ENCODE measurements around the gene ULBP1. TPM values are rescaled to one million over a fixed set of nuclear protein-coding genes. Genes with fewer than 3 reads are reported as not detected.
"Not testable (repeated sequence)": the region's sequence is repeated elsewhere in the genome, so short reads cannot be mapped to it uniquely, and the experiment has no call there.

ULBP1 gene
- polyA plus RNA-seq, 1 donor from 2014 or later: not detected

DNA sequence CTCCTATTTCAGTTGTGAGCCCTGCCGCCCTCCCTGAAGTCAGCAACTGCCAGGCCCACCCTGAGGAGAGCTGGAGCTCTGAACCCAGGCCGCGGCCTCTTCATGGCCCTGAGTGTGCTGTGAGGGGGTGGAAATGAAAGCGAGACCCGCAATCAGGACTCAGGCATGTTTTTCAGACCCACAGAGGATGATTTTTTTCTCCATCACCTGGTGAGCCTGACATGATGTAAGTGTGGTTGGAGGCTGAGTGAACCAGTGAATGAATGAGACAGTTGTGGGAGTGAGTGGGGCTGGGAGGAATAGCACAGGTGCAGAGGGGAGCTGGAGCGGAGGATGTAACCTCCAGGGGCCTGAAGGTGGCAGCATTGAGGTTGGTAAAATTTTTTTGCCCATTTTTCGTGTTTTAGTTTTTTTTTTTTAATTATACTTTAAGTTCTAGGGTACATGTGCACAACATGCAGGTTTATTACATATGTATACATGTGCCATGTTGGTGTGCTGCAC is 43.3 kb downstream of the ULBP1 start:
- H3K27me3 Mint-ChIP-seq: peaks cover 27% of the 10 kb centered on the region
- H3K4me1 Mint-ChIP-seq: peaks cover 6 to 14% (median 11%) of the 10 kb centered on the region in 3 donors
- H3K36me3 Mint-ChIP-seq: no peaks in the 10 kb centered on the region
- H3K9me3 Mint-ChIP-seq: no peaks in the 10 kb centered on the region
- H3K4me3 Mint-ChIP-seq: peak overlapping the region in 2 of 4 donors; percentile 21 to 53
- peak overlapping the region in 1 of 3 donors; percentile 90 for H3K27ac Mint-ChIP-seq

DNA sequence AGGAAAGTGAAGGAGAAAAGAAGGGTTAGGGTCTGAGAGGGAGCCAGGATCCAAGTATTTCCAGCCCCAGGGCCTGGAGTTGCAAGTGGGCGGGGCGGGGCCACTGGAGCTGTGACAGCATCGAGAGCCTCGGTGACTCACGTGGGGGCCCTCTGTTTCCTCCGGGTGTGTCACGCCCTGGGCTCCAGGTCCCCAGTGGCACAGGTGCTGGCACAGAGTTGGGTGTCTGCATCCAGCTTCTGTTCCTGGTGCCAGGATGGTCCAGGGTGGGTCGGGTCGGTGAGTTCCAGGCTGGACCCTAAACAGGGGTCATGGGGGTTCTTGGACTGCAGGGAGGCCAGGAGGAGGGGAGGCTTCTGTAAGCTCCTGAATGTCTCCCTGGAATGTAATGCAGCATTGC is 44.8 kb downstream of the ULBP1 start:
- Mint-ChIP-seq H3K27me3 (peaks cover 41% of the 10 kb centered on the region), H3K4me1 (peaks cover 6 to 14% (median 6%) of the 10 kb centered on the region in 3 donors), H3K27ac (peak overlapping the region in 1 of 3 donors; percentile 12), H3K36me3 (no peaks in the 10 kb centered on the region), H3K9me3 (no peaks in the 10 kb centered on the region), H3K4me3 (peak overlapping the region in 1 of 4 donors; percentile 52)

GRCh38 chr6:150012846-150013784 is 49.4 kb downstream of the ULBP1 start:
- peaks cover 2 to 11% (median 5%) of the 10 kb centered on the region in 3 donors for H3K4me1 Mint-ChIP-seq
- H3K4me3 Mint-ChIP-seq, H3K9me3 Mint-ChIP-seq, H3K36me3 Mint-ChIP-seq: not testable (repeated sequence)
- H3K27ac Mint-ChIP-seq: peak overlapping the region in 1 of 3 donors; percentile 63
- peaks cover 69% of the 10 kb centered on the region for H3K27me3 Mint-ChIP-seq

GRCh38 chr6:150013785-150014622 is 50.3 kb downstream of the ULBP1 start:
- H3K27me3 Mint-ChIP-seq: peaks cover 68% of the 10 kb centered on the region
- not testable (repeated sequence) for H3K36me3 Mint-ChIP-seq, H3K9me3 Mint-ChIP-seq, H3K27ac Mint-ChIP-seq, H3K4me1 Mint-ChIP-seq
- peak overlapping the region in 3 of 4 donors; percentile 13 to 67 (median 58) for H3K4me3 Mint-ChIP-seq

- not testable (repeated sequence) for H3K27ac Mint-ChIP-seq, H3K4me3 Mint-ChIP-seq, H3K9me3 Mint-ChIP-seq, H3K36me3 Mint-ChIP-seq, H3K4me1 Mint-ChIP-seq
- H3K27me3 Mint-ChIP-seq: peaks cover 66% of the 10 kb centered on the region
Observed at GRCh38 chr6:150014623-150015280, 51.0 kb downstream of the ULBP1 start.

DNA sequence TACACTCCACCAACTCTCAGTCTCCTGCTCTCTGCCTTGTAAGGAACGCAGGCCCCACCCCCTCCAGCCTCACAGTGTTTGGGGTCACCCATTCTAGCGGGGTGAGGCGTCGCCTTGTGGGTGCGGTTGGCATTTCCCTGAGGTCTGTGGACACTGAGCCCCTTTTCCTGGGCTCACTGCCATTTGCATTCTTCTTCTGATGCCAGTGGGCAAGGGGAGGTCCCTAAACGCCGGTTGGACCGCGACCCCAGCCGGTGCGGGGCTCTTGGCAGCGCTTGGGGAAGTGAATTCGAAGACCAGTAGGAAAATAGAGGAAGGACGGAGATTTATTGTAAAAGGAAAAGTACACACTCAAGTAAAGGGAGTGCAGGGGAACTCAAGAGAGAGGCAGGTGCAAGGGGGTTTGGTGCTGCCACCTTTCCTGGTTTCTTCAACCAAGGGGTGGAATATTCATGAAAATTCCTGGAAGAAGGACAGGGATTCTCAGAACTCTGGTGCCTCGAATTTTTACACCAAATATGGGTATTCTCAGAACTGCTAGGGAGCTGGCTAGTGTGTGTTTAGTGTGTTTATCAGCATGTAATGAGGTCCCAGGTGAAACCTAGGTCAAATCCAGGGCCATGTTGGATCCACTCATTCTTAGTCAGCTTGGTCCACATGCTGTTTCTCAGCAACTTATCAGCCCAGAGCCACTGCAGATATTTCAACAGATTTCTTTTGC is 51.7 kb downstream of the ULBP1 start:
- peaks cover 59% of the 10 kb centered on the region for H3K27me3 Mint-ChIP-seq
- not testable (repeated sequence) for H3K9me3 Mint-ChIP-seq, H3K27ac Mint-ChIP-seq

DNA sequence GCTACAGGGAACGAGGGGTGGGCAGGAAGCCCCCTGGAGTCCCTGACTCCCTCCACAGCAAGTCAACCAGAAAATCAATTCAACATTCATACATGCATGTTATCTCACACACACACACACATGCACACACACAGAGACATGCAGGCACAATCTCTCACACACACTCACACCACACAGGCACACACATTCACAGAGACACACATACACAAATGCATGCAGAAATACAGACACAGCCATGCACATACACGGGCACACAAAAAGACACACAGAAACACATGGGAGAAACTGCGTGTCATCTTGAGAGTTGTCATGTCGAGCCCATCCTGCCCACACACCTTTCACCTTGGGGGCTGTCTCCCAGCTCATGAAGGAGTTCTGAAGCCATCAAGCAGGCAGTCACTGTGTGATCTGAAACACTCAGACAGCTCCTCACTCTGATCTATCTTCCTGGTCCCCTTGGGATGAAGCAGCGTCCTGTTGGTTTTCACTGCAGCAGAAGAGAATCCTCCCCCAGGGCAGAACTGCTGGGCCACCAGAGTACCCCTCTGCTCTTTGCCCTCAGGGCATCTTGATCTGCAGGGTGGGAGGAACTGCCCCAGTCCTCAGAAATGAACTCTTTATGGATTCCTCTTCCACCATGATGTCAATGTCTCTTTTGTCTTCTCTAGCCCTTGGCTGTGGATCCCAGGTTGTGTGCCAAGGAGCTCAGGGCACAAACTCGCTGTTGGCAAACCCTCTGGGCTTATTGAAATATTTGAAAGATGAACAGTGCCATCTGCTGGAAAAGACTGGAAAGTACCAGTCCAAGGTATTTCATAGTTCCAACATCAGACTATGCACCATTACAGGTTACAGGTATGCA is 52.8 kb downstream of the ULBP1 start:
- no peaks in the 10 kb centered on the region for H3K36me3 Mint-ChIP-seq
- peaks cover 52% of the 10 kb centered on the region for H3K27me3 Mint-ChIP-seq
- peak overlapping the region in 2 of 3 donors; percentile 3 to 19 for H3K27ac Mint-ChIP-seq
- peaks cover 2 to 8% (median 5%) of the 10 kb centered on the region in 3 donors for H3K4me1 Mint-ChIP-seq
- H3K9me3 Mint-ChIP-seq: no peaks in the 10 kb centered on the region
- H3K4me3 Mint-ChIP-seq: peak overlapping the region in 2 of 4 donors; percentile 2 to 6

More for the DNA sequence above, 51.7 kb downstream of the ULBP1 start:
- H3K36me3 Mint-ChIP-seq, H3K4me1 Mint-ChIP-seq: not testable (repeated sequence)
- H3K4me3 Mint-ChIP-seq: peak overlapping the region in 2 of 4 donors; percentile 23 to 79

DNA sequence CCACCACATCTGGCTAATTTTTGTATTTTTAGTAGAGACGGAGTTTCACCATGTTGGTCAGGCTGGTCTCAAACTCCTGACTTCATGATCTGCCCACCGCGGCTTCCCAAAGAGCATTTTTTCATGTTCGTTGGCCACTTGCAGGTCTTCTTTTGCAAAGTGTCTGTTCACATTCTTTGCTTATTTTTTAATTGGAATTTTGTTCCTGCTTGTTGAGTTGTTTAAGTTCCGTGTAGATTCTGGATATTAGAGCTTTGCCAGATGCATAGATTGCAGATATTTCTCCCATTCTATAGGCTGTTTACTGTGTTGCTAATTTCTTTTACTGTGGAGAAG is 53.4 kb downstream of the ULBP1 start:
- not testable (repeated sequence) for H3K9me3 Mint-ChIP-seq, H3K4me3 Mint-ChIP-seq, H3K36me3 Mint-ChIP-seq, H3K4me1 Mint-ChIP-seq
- Mint-ChIP-seq H3K27ac (peak overlapping the region in 2 of 3 donors; percentile 0 to 19), H3K27me3 (peaks cover 49% of the 10 kb centered on the region)

- peaks cover 2 to 6% (median 5%) of the 10 kb centered on the region in 3 donors for H3K4me1 Mint-ChIP-seq
- no peaks in the 10 kb centered on the region for H3K9me3 Mint-ChIP-seq
- H3K4me3 Mint-ChIP-seq: no peak overlapping the region
- no peaks in the 10 kb centered on the region for H3K36me3 Mint-ChIP-seq
- H3K27me3 Mint-ChIP-seq: peaks cover 34% of the 10 kb centered on the region
- H3K27ac Mint-ChIP-seq: no peak overlapping the region
Observed at GRCh38 chr6:150018846-150019580, 55.3 kb downstream of the ULBP1 start.

- peaks cover 25% of the 10 kb centered on the region for H3K27me3 Mint-ChIP-seq
- not testable (repeated sequence) for H3K4me3 Mint-ChIP-seq, H3K36me3 Mint-ChIP-seq, H3K27ac Mint-ChIP-seq, H3K9me3 Mint-ChIP-seq, H3K4me1 Mint-ChIP-seq
Observed at GRCh38 chr6:150021870-150022269, 58.1 kb downstream of the ULBP1 start.
